IMR-90 (cell line): Measurements from ENCODE around the gene SYT11. TPM values are rescaled to one million over a fixed set of nuclear protein-coding genes. Genes with fewer than 3 reads are reported as not detected.

Experiments
- ATAC-seq: fragments of 200-7000 bp; cut with Tn5 transposase; 2 replicates; pipeline ENCODE4 v1.9.1; 2020; ENCODE audit warnings: low read depth, mild to moderate bottlenecking, moderate library complexity
- BruUV-seq: library from RNA; stranded (reverse); fragments of 400-500 nt; replicated peaks from 2 replicates; lab custom pipeline; 2021; lab: Mats Ljungman, UMichigan
- CTCF ChIA-PET: fragments of 300-600 bp; formaldehyde crosslinking; extraction: SDS; loops from one replicate; lab custom pipeline; 2021; ENCODE audit warnings: antibody characterized with exemption; lab: Yijun Ruan, JAX
- POLR2A ChIA-PET: fragments of 300-600 bp; sonication (Branson Sonifier 250); formaldehyde crosslinking; loops from one replicate; lab custom pipeline; 2022; ENCODE audit warnings: antibody characterized with exemption; ENCODE audit not compliant: unreplicated experiment; lab: Charles Lee
- DNase-seq: peaks from one replicate; pipeline ENCODE4 v3.0.0; 2013
- H2AFZ ChIP-seq: replicated peaks from 2 replicates; pipeline ENCODE3; 2013; ENCODE audit warnings: low read length, mild to moderate bottlenecking; ENCODE audit not compliant: poor library complexity
- H2AK5ac ChIP-seq: 2 replicates; pipeline ENCODE4 v1.6.1; 2013; ENCODE audit warnings: low read depth, low read length, inconsistent platforms
- H2AK9ac ChIP-seq: replicated peaks from 2 replicates; pipeline ENCODE3; 2013; ENCODE audit warnings: mild to moderate bottlenecking, low read depth, low read length, moderate library complexity; ENCODE audit not compliant: poor library complexity
- H2BK120ac ChIP-seq: 2 replicates; pipeline ENCODE4 v1.6.1; 2013; ENCODE audit warnings: low read depth, low read length, inconsistent platforms
- H2BK15ac ChIP-seq: 3 replicates; pipeline ENCODE4 v1.6.1; 2013; ENCODE audit warnings: low read depth, low read length, inconsistent platforms
- H2BK20ac ChIP-seq: 2 replicates; pipeline ENCODE4 v1.6.1; 2013; ENCODE audit warnings: low read depth, mild to moderate bottlenecking, inconsistent platforms, low read length, moderate library complexity
- H2BK5ac ChIP-seq: 2 replicates; pipeline ENCODE4 v1.6.1; 2013; ENCODE audit warnings: mild to moderate bottlenecking, low read depth, low read length, inconsistent platforms; ENCODE audit not compliant: poor library complexity, severe bottlenecking
- H3K14ac ChIP-seq: replicated peaks from 2 replicates; pipeline ENCODE4 v1.6.1; 2013; ENCODE audit warnings: low read depth, low read length, inconsistent platforms
- H3K18ac ChIP-seq: 2 replicates; pipeline ENCODE4 v1.6.1; 2013; ENCODE audit warnings: low read depth, low read length, control low read depth
- H3K23ac ChIP-seq: 2 replicates; pipeline ENCODE4 v1.6.1; 2013; ENCODE audit warnings: low read depth, low read length, inconsistent platforms
- H3K27ac ChIP-seq: 2 replicates; pipeline ENCODE4 v1.5.1; 2013; ENCODE audit warnings: mild to moderate bottlenecking, control low read depth, low read length; ENCODE audit not compliant: insufficient read depth
- H3K27me3 ChIP-seq: 2 replicates; pipeline ENCODE4 v1.6.1; 2013; ENCODE audit warnings: low read length; ENCODE audit not compliant: control insufficient read depth, insufficient read depth
- H3K36me3 ChIP-seq: 2 replicates; pipeline ENCODE4 v1.6.1; 2013; ENCODE audit warnings: low read length, mixed read lengths; ENCODE audit not compliant: control insufficient read depth, insufficient read depth
- H3K4ac ChIP-seq: 2 replicates; pipeline ENCODE4 v1.6.1; 2013; ENCODE audit warnings: low read depth, low read length, inconsistent platforms
- H3K4me1 ChIP-seq: 2 replicates; pipeline ENCODE4 v1.6.1; 2013; ENCODE audit warnings: low read length, mixed read lengths; ENCODE audit not compliant: control insufficient read depth, insufficient read depth
- H3K4me2 ChIP-seq: 2 replicates; pipeline ENCODE4 v1.6.1; 2013; ENCODE audit warnings: low read depth, mild to moderate bottlenecking, control low read depth, low read length, moderate library complexity
- H3K4me3 ChIP-seq: 2 replicates; pipeline ENCODE4 v1.5.1; 2013; ENCODE audit warnings: low read depth, mild to moderate bottlenecking, control low read depth, low read length, moderate library complexity; ENCODE audit not compliant: insufficient read depth
- H3K56ac ChIP-seq: 2 replicates; pipeline ENCODE4 v1.6.1; 2013; ENCODE audit warnings: low read length, inconsistent platforms; ENCODE audit not compliant: insufficient read depth; ENCODE audit errors: extremely low read depth
- H3K79me1 ChIP-seq, 2 experiments: 2 replicates each; pipeline ENCODE4 v1.6.1; 2013; ENCODE audit warnings: low read length in 2 of 2, inconsistent platforms in 1 of 2, low read depth in 1 of 2
- H3K9ac ChIP-seq: 2 replicates; pipeline ENCODE4 v1.6.1; 2013; ENCODE audit warnings: low read depth, low read length, control low read depth
- H3K9me1 ChIP-seq: 2 replicates; pipeline ENCODE4 v1.6.1; 2013; ENCODE audit warnings: low read length, inconsistent platforms; ENCODE audit not compliant: insufficient read depth
- H3K9me3 ChIP-seq: 2 replicates; pipeline ENCODE4 v1.6.1; 2013; ENCODE audit warnings: low read length; ENCODE audit not compliant: control insufficient read depth, insufficient read depth
- H4K20me1 ChIP-seq: 2 replicates; pipeline ENCODE4 v1.6.1; 2013; ENCODE audit warnings: low read length, inconsistent platforms; ENCODE audit not compliant: insufficient read depth
- H4K5ac ChIP-seq: 2 replicates; pipeline ENCODE4 v1.6.1; 2013; ENCODE audit warnings: mild to moderate bottlenecking, low read depth, low read length, control low read depth
- H4K8ac ChIP-seq, 2 experiments: 2 replicates each; pipeline ENCODE4 v1.6.1; 2013; ENCODE audit warnings: low read depth in 2 of 2, low read length in 2 of 2, control low read depth in 1 of 2, inconsistent platforms in 1 of 2
- H4K91ac ChIP-seq: 2 replicates; pipeline ENCODE4 v1.6.1; 2013; ENCODE audit warnings: low read depth, low read length, inconsistent platforms; ENCODE audit not compliant: insufficient read depth
- BHLHE40 ChIP-seq: fragments of 150-350 bp; IDR thresholded peaks from 2 replicates; pipeline ENCODE4 v1.6.1; 2016; ENCODE audit warnings: mild to moderate bottlenecking, low read depth, low read length
- CEBPB ChIP-seq: IDR thresholded peaks from 2 replicates; pipeline ENCODE4 v1.6.1; 2012; ENCODE audit warnings: low read depth, low read length, improper control_type of control experiment
- CHD1 ChIP-seq: IDR thresholded peaks from 2 replicates; pipeline ENCODE4 v1.6.1; 2012; ENCODE audit warnings: low read depth, low read length, improper control_type of control experiment
- FOS ChIP-seq: fragments of 150-350 bp; IDR thresholded peaks from 2 replicates; pipeline ENCODE4 v1.6.1; 2016; ENCODE audit warnings: low read depth, low read length
- MAFK ChIP-seq: IDR thresholded peaks from 2 replicates; pipeline ENCODE4 v1.6.1; 2012; ENCODE audit warnings: low read depth, low read length, improper control_type of control experiment
- MAZ ChIP-seq: IDR thresholded peaks from 2 replicates; pipeline ENCODE4 v1.6.1; 2012; ENCODE audit warnings: low read depth, mild to moderate bottlenecking, low read length, improper control_type of control experiment, moderate library complexity, borderline replicate concordance
- MXI1 ChIP-seq: IDR thresholded peaks from 2 replicates; pipeline ENCODE4 v1.6.1; 2012; ENCODE audit warnings: low read depth, mild to moderate bottlenecking, low read length, moderate library complexity, borderline replicate concordance
- NFE2L2 ChIP-seq: fragments of 150-350 bp; IDR thresholded peaks from 2 replicates; pipeline ENCODE4 v1.6.1; 2016; ENCODE audit warnings: low read depth, mild to moderate bottlenecking, low read length
- POLR2A ChIP-seq: IDR thresholded peaks from 2 replicates; pipeline ENCODE4 v1.6.1; 2012; ENCODE audit warnings: mild to moderate bottlenecking, low read depth, low read length
- RAD21 ChIP-seq: IDR thresholded peaks from 2 replicates; pipeline ENCODE4 v1.6.1; 2012; ENCODE audit warnings: low read length, improper control_type of control experiment
- RCOR1 ChIP-seq: IDR thresholded peaks from 2 replicates; pipeline ENCODE4 v1.6.1; 2012; ENCODE audit warnings: mild to moderate bottlenecking, low read length, improper control_type of control experiment; ENCODE audit not compliant: insufficient replicate concordance
- RFX5 ChIP-seq: IDR thresholded peaks from 2 replicates; pipeline ENCODE4 v1.8.0; 2012; ENCODE audit warnings: low read depth, mild to moderate bottlenecking, low read length, moderate library complexity
- SMC3 ChIP-seq: fragments of 150-350 bp; IDR thresholded peaks from 2 replicates; pipeline ENCODE4 v1.6.1; 2016; ENCODE audit warnings: low read depth, mild to moderate bottlenecking, antibody characterized with exemption, low read length, moderate library complexity
- WGBS, 2 experiments: methylation state at CpG; one replicate each; pipeline versions ENCODE4 v1.1.5 to v1.1.7; 2013; ENCODE audit warnings: missing lambda C conversion rate in 2 of 2; ENCODE audit not compliant: insufficient read length in 1 of 2; ENCODE audit errors: extremely low coverage in 2 of 2; 5-methylcytosine and 5-hydroxymethylcytosine counted together
- dilution Hi-C: fragments of 300-500 bp; cut with HindIII; formaldehyde crosslinking; loops from one replicate; pipeline ENCODE4 v1.14.3; 2018; ENCODE audit warnings: low sequenced_read_pairs; ENCODE audit not compliant: unreplicated experiment
- in situ Hi-C: fragments of 300-500 bp; cut with MboI; formaldehyde crosslinking; loops from 3 replicates; pipeline ENCODE4 v1.14.3; 2019; ENCODE audit warnings: low sequenced_read_pairs, inconsistent platforms, mixed read lengths
- intact Hi-C: fragments of 100-400 bp; cut with micrococcal nuclease; formaldehyde crosslinking; loops from 2 replicates; pipeline ENCODE4 v1.10.0; 2022
- polyA plus RNA-seq, 3 experiments: library from polyadenylated mRNA; depleted of rRNA; stranded (reverse); fragments of >200 nt; gene quantifications; 2 replicates each; pipeline ENCODE4 v1.2.3, GENCODE V29; 2012; ENCODE audit warnings: low replicate concordance in 1 of 3
- total RNA-seq: library from RNA; depleted of rRNA; stranded (reverse); fragments of >200 nt; gene quantifications from 2 replicates; pipeline ENCODE4 v1.2.3, GENCODE V29; 2012
- TF ChIP-seq, protein P1 (sequence below): fragments of 150-350 bp; IDR thresholded peaks from 2 replicates; pipeline ENCODE4 v1.6.1; 2017; ENCODE audit warnings: mild to moderate bottlenecking, antibody characterized with exemption, low read length, low read depth
- TF ChIP-seq, protein P2 (sequence below): conservative IDR thresholded peaks from 2 replicates; pipeline ENCODE4 v1.5.1; 2012; ENCODE audit warnings: mild to moderate bottlenecking, low read depth, low read length, improper control_type of control experiment
- TF ChIP-seq, protein P3 (sequence below): fragments of 150-350 bp; IDR thresholded peaks from 2 replicates; pipeline ENCODE4 v1.6.1; 2016; ENCODE audit warnings: low read depth, mild to moderate bottlenecking, low read length, moderate library complexity, borderline replicate concordance

SYT11 gene
- total and polyA plus RNA-seq, 2 of the 4 experiments (the other 2 are of a cell fraction), result 22.9 to 43.7 TPM

DNA sequence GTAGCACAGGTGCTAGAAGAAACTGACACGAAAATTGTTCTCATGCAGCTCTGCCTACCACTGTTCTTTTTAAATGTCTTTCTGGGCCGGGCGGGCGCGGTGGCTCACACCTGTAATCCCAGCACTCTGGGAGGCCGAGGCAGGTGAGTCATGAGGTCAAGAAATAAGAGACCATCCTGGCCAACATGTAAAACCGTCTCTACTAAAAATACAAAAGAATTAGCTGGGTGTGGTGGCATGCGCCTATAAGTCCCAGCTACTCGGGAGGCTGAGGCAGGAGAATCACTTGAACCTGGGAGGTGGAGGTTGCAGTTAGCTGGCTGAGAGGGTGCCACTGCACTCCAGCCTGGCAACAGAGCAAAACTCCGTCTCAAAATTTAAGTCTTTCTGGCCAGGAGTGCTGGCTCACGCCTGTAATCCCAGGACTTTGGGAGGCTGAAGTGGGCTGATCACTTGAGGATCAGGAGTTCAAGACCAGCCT is 52.7 kb downstream of the SYT11 start:
- dilution Hi-C loops (no loop called here), intact Hi-C loops (no loop called here), in situ Hi-C loops (no loop called here)
- no TSS peak for BruUV-seq
- H3K9ac ChIP-seq, result no peak overlapping the region
- no peak overlapping the region; the same call in 1 of the 2 replicates for H3K4me2 ChIP-seq
- peak overlapping the region; percentile 88 for H2BK5ac ChIP-seq
- no peaks in the 10 kb centered on the region for H3K27me3 ChIP-seq
- peaks cover 2% of the 10 kb centered on the region; the same call in 1 of the 2 replicates for H3K9me1 ChIP-seq
- H3K4me1 ChIP-seq, result peaks cover 5% of the 10 kb centered on the region; the same call in 1 of the 2 replicates
- no peak overlapping the region for H3K4me3 ChIP-seq
- peaks cover 49% of the 10 kb centered on the region for H3K36me3 ChIP-seq
- peaks cover 22 to 44% of the 10 kb centered on the region in 2 experiments for H3K79me1 ChIP-seq
- H2BK120ac ChIP-seq, result no peak overlapping the region
- H2BK15ac ChIP-seq, result no peak overlapping the region
- peak overlapping the region in 1 of 2 experiments; percentile 49; a peak in 1 of 4 replicates for H4K8ac ChIP-seq
- no peak overlapping the region for H4K91ac ChIP-seq
- no peak overlapping the region for H2BK20ac ChIP-seq
- H4K5ac ChIP-seq, result no peak overlapping the region
- H4K20me1 ChIP-seq, result no peaks in the 10 kb centered on the region
- TF ChIP-seq SMC3 (no peak), POLR2A (no peak), CHD1 (no peak), NFE2L2 (no peak), BHLHE40 (no peak), RFX5 (no peak), RAD21 (no peak), RCOR1 (no peak), CEBPB (no peak), MAZ (no peak), MAFK (no peak), MXI1 (no peak), FOS (no peak)
- TF ChIP-seq, protein P1, sequence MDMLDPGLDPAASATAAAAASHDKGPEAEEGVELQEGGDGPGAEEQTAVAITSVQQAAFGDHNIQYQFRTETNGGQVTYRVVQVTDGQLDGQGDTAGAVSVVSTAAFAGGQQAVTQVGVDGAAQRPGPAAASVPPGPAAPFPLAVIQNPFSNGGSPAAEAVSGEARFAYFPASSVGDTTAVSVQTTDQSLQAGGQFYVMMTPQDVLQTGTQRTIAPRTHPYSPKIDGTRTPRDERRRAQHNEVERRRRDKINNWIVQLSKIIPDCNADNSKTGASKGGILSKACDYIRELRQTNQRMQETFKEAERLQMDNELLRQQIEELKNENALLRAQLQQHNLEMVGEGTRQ, result no peak
- TF ChIP-seq, protein P2, sequence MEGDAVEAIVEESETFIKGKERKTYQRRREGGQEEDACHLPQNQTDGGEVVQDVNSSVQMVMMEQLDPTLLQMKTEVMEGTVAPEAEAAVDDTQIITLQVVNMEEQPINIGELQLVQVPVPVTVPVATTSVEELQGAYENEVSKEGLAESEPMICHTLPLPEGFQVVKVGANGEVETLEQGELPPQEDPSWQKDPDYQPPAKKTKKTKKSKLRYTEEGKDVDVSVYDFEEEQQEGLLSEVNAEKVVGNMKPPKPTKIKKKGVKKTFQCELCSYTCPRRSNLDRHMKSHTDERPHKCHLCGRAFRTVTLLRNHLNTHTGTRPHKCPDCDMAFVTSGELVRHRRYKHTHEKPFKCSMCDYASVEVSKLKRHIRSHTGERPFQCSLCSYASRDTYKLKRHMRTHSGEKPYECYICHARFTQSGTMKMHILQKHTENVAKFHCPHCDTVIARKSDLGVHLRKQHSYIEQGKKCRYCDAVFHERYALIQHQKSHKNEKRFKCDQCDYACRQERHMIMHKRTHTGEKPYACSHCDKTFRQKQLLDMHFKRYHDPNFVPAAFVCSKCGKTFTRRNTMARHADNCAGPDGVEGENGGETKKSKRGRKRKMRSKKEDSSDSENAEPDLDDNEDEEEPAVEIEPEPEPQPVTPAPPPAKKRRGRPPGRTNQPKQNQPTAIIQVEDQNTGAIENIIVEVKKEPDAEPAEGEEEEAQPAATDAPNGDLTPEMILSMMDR, result no peak
- TF ChIP-seq, protein P3, sequence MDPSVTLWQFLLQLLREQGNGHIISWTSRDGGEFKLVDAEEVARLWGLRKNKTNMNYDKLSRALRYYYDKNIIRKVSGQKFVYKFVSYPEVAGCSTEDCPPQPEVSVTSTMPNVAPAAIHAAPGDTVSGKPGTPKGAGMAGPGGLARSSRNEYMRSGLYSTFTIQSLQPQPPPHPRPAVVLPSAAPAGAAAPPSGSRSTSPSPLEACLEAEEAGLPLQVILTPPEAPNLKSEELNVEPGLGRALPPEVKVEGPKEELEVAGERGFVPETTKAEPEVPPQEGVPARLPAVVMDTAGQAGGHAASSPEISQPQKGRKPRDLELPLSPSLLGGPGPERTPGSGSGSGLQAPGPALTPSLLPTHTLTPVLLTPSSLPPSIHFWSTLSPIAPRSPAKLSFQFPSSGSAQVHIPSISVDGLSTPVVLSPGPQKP, result no peak
- 0 out of 2 replicates have a peak overlapping the region, but pooled peaks have one; percentile 6 for H3K23ac ChIP-seq
- H2AK5ac ChIP-seq, result no peak overlapping the region
- no peak overlapping the region for H2AK9ac ChIP-seq
- H3K4ac ChIP-seq, result no peak overlapping the region; the same call in 1 of the 2 replicates
- DNase-seq (no peak), ATAC-seq (no peak)
- H3K9me3 ChIP-seq, result no peaks in the 10 kb centered on the region
- WGBS, 2 experiments, result 86% methylated on average over 1 of the region's 11 CpGs; no CpG with 5 or more reads in 1 of the 2 experiments
- CTCF ChIA-PET, result no interaction called here
- no peak overlapping the region for H3K56ac ChIP-seq
- H3K18ac ChIP-seq, result no peak overlapping the region
- peak overlapping the region; percentile 51; the same call in 1 of the 2 replicates for H3K27ac ChIP-seq
- POLR2A ChIA-PET, result interaction anchor here (0.6 kb wide), 1 partner anchor 42 kb away, joined by 6 read pairs; no protein-coding TSS in a partner anchor
- H3K14ac ChIP-seq, result no peak overlapping the region
- no peak overlapping the region for H2AFZ ChIP-seq
